ENCODE measurements around the gene UPK1A. TPM values are rescaled to one million over a fixed set of nuclear protein-coding genes. Genes with fewer than 3 reads are reported as not detected.

Gene UPK1A
- total RNA-seq, 1 donor from 2014 or later = 0.18 TPM

- Histone ChIP-seq H3K4me1 (ENCODE audit: insufficient read depth, low read length) (peaks cover 4% of the 10 kb centered on the region), H3K27me3 (ENCODE audit: insufficient read depth, low read length) (peaks cover 2% of the 10 kb centered on the region), H4K20me1 (ENCODE audit: insufficient read depth, low read length) (no peaks in the 10 kb centered on the region), H3K9me3 (ENCODE audit: insufficient read depth, low read depth, low read length) (no peaks in the 10 kb centered on the region), H3K36me3 (ENCODE audit: insufficient read depth, low read length) (no peaks in the 10 kb centered on the region), H3K4me2 (ENCODE audit: low read length) (no peak overlapping the region), H3K79me2 (ENCODE audit: insufficient read depth, low read length) (no peaks in the 10 kb centered on the region), H3K4me3 (ENCODE audit: insufficient read depth, low read depth, low read length) (no peak overlapping the region), H2AFZ (ENCODE audit: low read depth, low read length) (no peak overlapping the region), H3K9ac (ENCODE audit: low read length) (no peak overlapping the region), H3K27ac (ENCODE audit: low read depth, low read length) (no peak overlapping the region)
- FAIRE-seq (no peak), DNase-seq (ENCODE audit: low read depth) (no peak)
- Mint-ChIP-seq H3K4me3 (ENCODE audit: unreplicated experiment) (peak overlapping the region; percentile 34), H3K9me3 (ENCODE audit: unreplicated experiment) (no peaks in the 10 kb centered on the region), H3K27me3 (ENCODE audit: low read depth, unreplicated experiment) (peaks cover 8% of the 10 kb centered on the region), H3K27ac (ENCODE audit: unreplicated experiment) (no peak overlapping the region), H3K4me1 (ENCODE audit: low read depth, unreplicated experiment) (no peaks in the 10 kb centered on the region), H3K36me3 (ENCODE audit: low read depth, unreplicated experiment) (peaks cover 8% of the 10 kb centered on the region)
- TF ChIP-seq CTCF (IDR thresholded peaks at IDR 0.05; ENCODE audit: insufficient read depth, low read depth, low read length) (no peak), EZH2 (IDR thresholded peaks at IDR 0.05; ENCODE audit: insufficient read depth, low read length) (no peak)
These were observed 44.7 kb downstream of the UPK1A start for GRCh38 chr19:35710784-35711723.

GRCh38 chr19:35712567-35713505 lies 46.5 kb downstream of the UPK1A start:
- TF ChIP-seq EZH2 (IDR thresholded peaks at IDR 0.05; ENCODE audit: insufficient read depth, low read length) (no peak), CTCF (IDR thresholded peaks at IDR 0.05; ENCODE audit: insufficient read depth, low read depth, low read length) (no peak)
- H3K27me3 ChIP-seq (ENCODE audit: insufficient read depth, low read length) = peaks cover 2% of the 10 kb centered on the region
- no peaks in the 10 kb centered on the region for H3K36me3 ChIP-seq (ENCODE audit: insufficient read depth, low read length)
- H2AFZ ChIP-seq (ENCODE audit: low read depth, low read length) = no peak overlapping the region
- H3K27ac ChIP-seq (ENCODE audit: low read depth, low read length) = no peak overlapping the region
- no peak overlapping the region for H3K4me3 Mint-ChIP-seq (ENCODE audit: unreplicated experiment)
- H3K27ac Mint-ChIP-seq (ENCODE audit: unreplicated experiment) = no peak overlapping the region
- no peaks in the 10 kb centered on the region for H3K9me3 Mint-ChIP-seq (ENCODE audit: unreplicated experiment)
- FAIRE-seq (no peak), DNase-seq (ENCODE audit: low read depth) (no peak)
- no peaks in the 10 kb centered on the region for H4K20me1 ChIP-seq (ENCODE audit: insufficient read depth, low read length)
- no peak overlapping the region for H3K4me2 ChIP-seq (ENCODE audit: low read length)
- peaks cover 8% of the 10 kb centered on the region for H3K36me3 Mint-ChIP-seq (ENCODE audit: low read depth, unreplicated experiment)
- no peaks in the 10 kb centered on the region for H3K9me3 ChIP-seq (ENCODE audit: insufficient read depth, low read depth, low read length)
- no peak overlapping the region for H3K4me3 ChIP-seq (ENCODE audit: insufficient read depth, low read depth, low read length)
- H3K4me1 Mint-ChIP-seq (ENCODE audit: low read depth, unreplicated experiment) = peaks cover 2% of the 10 kb centered on the region
- H3K79me2 ChIP-seq (ENCODE audit: insufficient read depth, low read length) = no peaks in the 10 kb centered on the region
- H3K9ac ChIP-seq (ENCODE audit: low read length) = no peak overlapping the region
- H3K4me1 ChIP-seq (ENCODE audit: insufficient read depth, low read length) = peaks cover 10% of the 10 kb centered on the region
- H3K27me3 Mint-ChIP-seq (ENCODE audit: low read depth, unreplicated experiment) = peaks cover 6% of the 10 kb centered on the region

Measured in astrocyte (in vitro differentiated cells and primary cell).